PC-9 (cell line): Measurements from ENCODE around the gene CHRNA4. TPM values are rescaled to one million over a fixed set of nuclear protein-coding genes. Genes with fewer than 3 reads are reported as not detected.

Experiments used
- BruUV-seq: library from RNA; stranded (reverse); fragments of 400-500 nt; replicated peaks from 2 replicates; lab custom pipeline; 2021; lab: Mats Ljungman, UMichigan
- CTCF ChIA-PET: fragments of 300-600 bp; sonication (Branson Sonifier 250); formaldehyde crosslinking; loops from one replicate; lab custom pipeline; 2022; ENCODE audit warnings: antibody characterized with exemption; lab: Charles Lee
- POLR2A ChIA-PET: fragments of 300-600 bp; sonication (Branson Sonifier 250); formaldehyde crosslinking; loops from one replicate; lab custom pipeline; 2022; ENCODE audit warnings: antibody characterized with exemption; ENCODE audit not compliant: unreplicated experiment; lab: Charles Lee
- DNase-seq, 2 experiments: peaks; one replicate each; pipeline versions ENCODE4 v3.0.0 to v3.0.0-alpha.2; 2015 to 2022; ENCODE audit warnings: mixed read lengths in 1 of 2
- H2AFZ ChIP-seq: fragments of 200-600 bp; sonication (generic); 2 replicates; pipeline ENCODE4 v1.8.1; 2017; ENCODE audit warnings: antibody characterized with exemption
- H3F3A ChIP-seq: fragments of 200-600 bp; sonication (generic); 2 replicates; pipeline ENCODE4 v1.8.1; 2017; ENCODE audit warnings: antibody characterized with exemption, mild to moderate bottlenecking, low read depth; ENCODE audit not compliant: insufficient read depth
- H3K27ac ChIP-seq: fragments of 200-600 bp; sonication (generic); 2 replicates; pipeline ENCODE4 v1.6.1; 2016; ENCODE audit warnings: mixed run types
- H3K27me3 ChIP-seq: fragments of 200-600 bp; sonication (generic); 2 replicates; pipeline ENCODE4 v1.6.1; 2016; ENCODE audit warnings: low read depth, mixed run types; ENCODE audit not compliant: insufficient read depth
- H3K36me3 ChIP-seq: fragments of 200-600 bp; sonication (generic); 2 replicates; pipeline ENCODE4 v1.6.1; 2016; ENCODE audit warnings: low read depth, mixed run types
- H3K4me1 ChIP-seq: fragments of 200-600 bp; sonication (generic); replicated peaks from 2 replicates; pipeline ENCODE4 v1.6.1; 2016; ENCODE audit warnings: mixed run types; ENCODE audit not compliant: insufficient read depth
- H3K4me2 ChIP-seq: fragments of 200-600 bp; sonication (generic); 2 replicates; pipeline ENCODE4 v1.6.1; 2017; ENCODE audit warnings: mixed run types
- H3K4me3 ChIP-seq: fragments of 200-600 bp; sonication (generic); 2 replicates; pipeline ENCODE4 v1.6.1; 2016; ENCODE audit warnings: mixed run types
- H3K79me2 ChIP-seq: fragments of 200-600 bp; sonication (generic); 2 replicates; pipeline ENCODE4 v1.6.1; 2017; ENCODE audit warnings: low read depth, mixed run types
- H3K9me2 ChIP-seq: fragments of 200-600 bp; sonication (generic); 2 replicates; pipeline ENCODE4 v1.8.1; 2017; ENCODE audit warnings: mild to moderate bottlenecking; ENCODE audit not compliant: insufficient read depth
- H3K9me3 ChIP-seq: fragments of 200-600 bp; sonication (generic); 2 replicates; pipeline ENCODE4 v1.8.1; 2016; ENCODE audit warnings: low read depth; ENCODE audit not compliant: insufficient read depth
- H4K20me1 ChIP-seq: fragments of 200-600 bp; sonication (generic); 2 replicates; pipeline ENCODE4 v1.8.1; 2017; ENCODE audit not compliant: insufficient read depth
- CTCF ChIP-seq: fragments of 200-600 bp; sonication (generic); conservative IDR thresholded peaks from 2 replicates; pipeline ENCODE4 v1.6.1; 2017; ENCODE audit warnings: mixed run types, antibody characterized with exemption, mild to moderate bottlenecking, moderate library complexity
- EZH2 ChIP-seq: fragments of 200-600 bp; sonication (generic); IDR thresholded peaks from 2 replicates; pipeline ENCODE4 v1.8.0; 2017; ENCODE audit warnings: antibody characterized with exemption, low read depth
- intact Hi-C: fragments of 100-400 bp; cut with micrococcal nuclease; formaldehyde crosslinking; loops from one replicate; pipeline ENCODE4 v1.10.0; 2022; ENCODE audit not compliant: unreplicated experiment
- total RNA-seq: library from RNA; stranded (reverse); gene quantifications from 2 replicates; pipeline ENCODE4 v1.2.3, GENCODE V29; 2021

The CHRNA4 gene
- total RNA-seq, 1 experiment from 2014 or later: not detected

- Histone ChIP-seq H3K27me3 (peaks cover 98% of the 10 kb centered on the region), H3F3A (no peaks in the 10 kb centered on the region), H3K36me3 (no peaks in the 10 kb centered on the region), H3K9me2 (no peaks in the 10 kb centered on the region), H3K9me3 (no peaks in the 10 kb centered on the region), H3K27ac (no peak overlapping the region), H3K4me3 (no peak overlapping the region), H4K20me1 (0 out of 2 replicates have a peak, but pooled peaks cover 9% of the 10 kb centered on the region), H3K4me1 (no peaks in the 10 kb centered on the region), H3K79me2 (no peaks in the 10 kb centered on the region), H2AFZ (no peak overlapping the region), H3K4me2 (no peak overlapping the region)
- BruUV-seq: no TSS peak
- intact Hi-C loops: no loop called here
- no peak for DNase-seq
- TF ChIP-seq CTCF: no peak
- no peak for TF ChIP-seq EZH2
- ChIA-PET CTCF (no interaction called here), POLR2A (no interaction called here)
Observed at GRCh38 chr20:63401384-63402110, 40.4 kb upstream of the CHRNA4 start.

DNA sequence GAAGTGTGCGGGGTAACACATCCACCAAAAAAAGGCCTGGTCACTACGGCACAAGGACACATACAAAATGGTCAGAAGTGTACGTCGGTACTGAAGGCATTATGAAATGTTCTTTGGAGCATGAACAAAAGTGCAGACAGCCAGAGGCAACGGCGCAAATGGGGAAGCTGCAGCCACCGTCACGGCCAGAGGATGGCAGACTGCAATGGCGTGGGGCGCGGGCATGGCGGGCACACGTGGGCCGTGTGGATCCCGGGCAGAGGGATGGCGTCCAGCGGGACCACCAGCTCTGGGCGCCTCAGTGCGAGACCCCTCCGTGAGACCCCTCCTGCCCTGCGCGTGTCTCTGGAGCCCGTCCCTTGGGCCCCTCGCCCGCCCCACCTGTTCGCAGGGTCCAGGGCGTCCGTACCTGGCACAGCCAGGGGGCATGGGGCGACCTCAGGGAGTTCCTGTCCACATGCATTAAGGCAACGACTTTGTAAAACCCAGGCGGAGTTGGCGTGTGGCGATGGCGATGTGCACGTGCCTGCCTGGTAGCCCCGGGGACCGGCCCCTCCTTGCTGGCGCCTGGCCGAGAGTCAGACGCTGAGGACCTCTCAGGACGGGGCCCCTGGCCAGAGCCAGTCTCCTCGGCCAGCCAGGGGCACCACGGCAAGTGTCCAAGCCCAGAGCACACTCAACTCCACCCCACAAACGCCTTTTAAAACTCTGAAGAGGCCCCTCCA is 39.5 kb upstream of the CHRNA4 start:
- intact Hi-C loops: no loop called here
- H3K27me3 ChIP-seq: peaks cover 98% of the 10 kb centered on the region
- no peaks in the 10 kb centered on the region for H3K4me1 ChIP-seq
- H3K36me3 ChIP-seq: no peaks in the 10 kb centered on the region
- H2AFZ ChIP-seq: no peak overlapping the region
- no peak for TF ChIP-seq CTCF
- no peak for TF ChIP-seq EZH2
- DNase-seq: no peak
- H4K20me1 ChIP-seq: 0 out of 2 replicates have a peak, but pooled peaks cover 9% of the 10 kb centered on the region
- no peak overlapping the region for H3K27ac ChIP-seq
- no peaks in the 10 kb centered on the region for H3K9me2 ChIP-seq
- no TSS peak for BruUV-seq
- no peaks in the 10 kb centered on the region for H3K79me2 ChIP-seq
- POLR2A ChIA-PET: no interaction called here
- H3F3A ChIP-seq: no peaks in the 10 kb centered on the region
- CTCF ChIA-PET: no interaction called here
- H3K4me2 ChIP-seq: no peak overlapping the region
- no peaks in the 10 kb centered on the region for H3K9me3 ChIP-seq
- no peak overlapping the region for H3K4me3 ChIP-seq

GRCh38 chr20:63399596-63400375 is 38.6 kb upstream of the CHRNA4 start:
- Histone ChIP-seq H3K4me2 (no peak overlapping the region), H3K27me3 (peaks cover 98% of the 10 kb centered on the region)

More at GRCh38 chr20:63399596-63400375, 38.6 kb upstream of the CHRNA4 start:
- DNase-seq: no peak
- no peaks in the 10 kb centered on the region for H3K79me2 ChIP-seq
- 0 out of 2 replicates have a peak, but pooled peaks cover 11% of the 10 kb centered on the region for H4K20me1 ChIP-seq
- no peaks in the 10 kb centered on the region for H3K4me1 ChIP-seq
- intact Hi-C loops: no loop called here
- BruUV-seq: no TSS peak
- POLR2A ChIA-PET: no interaction called here
- no peak overlapping the region for H2AFZ ChIP-seq
- H3K9me2 ChIP-seq: no peaks in the 10 kb centered on the region
- no peaks in the 10 kb centered on the region for H3K36me3 ChIP-seq
- H3K9me3 ChIP-seq: no peaks in the 10 kb centered on the region
- H3K4me3 ChIP-seq: no peak overlapping the region
- TF ChIP-seq CTCF: no peak
- no peak for TF ChIP-seq EZH2
- CTCF ChIA-PET: no interaction called here
- no peak overlapping the region for H3K27ac ChIP-seq
- H3F3A ChIP-seq: no peaks in the 10 kb centered on the region
